Stimulated activated CD8-positive, alpha-beta memory T cell treated with anti-CD3 and anti-CD28 coated beads, Interleukin-15, amount 100 ng/mL, for 24 hours (primary cell): ENCODE measurements around the gene ZBTB16.

Experiments used
- DNase-seq: peaks from one replicate; pipeline ENCODE4 v3.0.0-alpha.2; 2020; ENCODE audit warnings: low read depth

ZBTB16 gene

DNA sequence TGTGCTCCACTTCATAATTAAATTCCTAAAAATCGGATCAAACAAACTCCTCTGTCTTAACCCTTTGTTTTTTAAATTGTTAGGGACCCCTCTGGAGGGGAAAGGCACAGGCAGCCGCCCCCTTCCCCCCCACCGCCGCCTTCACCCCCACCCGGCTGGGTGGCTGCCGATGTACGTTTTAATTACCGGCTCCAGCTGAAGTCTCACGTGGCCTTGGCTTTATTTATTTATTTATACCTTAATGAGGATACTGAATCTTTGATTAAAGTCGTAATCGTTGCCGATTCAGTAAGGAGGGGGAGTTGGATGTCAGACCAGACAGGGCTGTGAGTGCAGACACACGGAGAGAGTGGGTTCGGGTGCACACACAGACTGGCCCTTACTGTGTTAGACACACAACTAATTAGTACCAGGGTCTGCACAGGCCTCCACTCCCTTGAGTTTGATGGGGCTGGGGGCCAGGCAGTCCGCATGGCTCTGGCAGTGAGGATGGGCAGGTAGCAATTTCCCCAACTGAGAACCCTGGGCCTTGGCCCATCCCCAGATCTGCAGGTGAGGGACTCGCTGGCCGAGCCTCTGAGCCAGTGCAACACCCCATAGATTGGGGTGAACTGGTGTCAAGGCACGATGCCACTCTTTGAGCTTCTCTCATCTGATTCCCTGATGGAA is 185.3 kb downstream of the ZBTB16 start:
- DNase-seq, result no peak

GRCh38 chr11:114246321-114247069 is 187.0 kb downstream of the ZBTB16 start:
- DNase-seq, result no peak

- no peak for DNase-seq
Measured at GRCh38 chr11:114247070-114247789, 187.7 kb downstream of the ZBTB16 start.

DNA sequence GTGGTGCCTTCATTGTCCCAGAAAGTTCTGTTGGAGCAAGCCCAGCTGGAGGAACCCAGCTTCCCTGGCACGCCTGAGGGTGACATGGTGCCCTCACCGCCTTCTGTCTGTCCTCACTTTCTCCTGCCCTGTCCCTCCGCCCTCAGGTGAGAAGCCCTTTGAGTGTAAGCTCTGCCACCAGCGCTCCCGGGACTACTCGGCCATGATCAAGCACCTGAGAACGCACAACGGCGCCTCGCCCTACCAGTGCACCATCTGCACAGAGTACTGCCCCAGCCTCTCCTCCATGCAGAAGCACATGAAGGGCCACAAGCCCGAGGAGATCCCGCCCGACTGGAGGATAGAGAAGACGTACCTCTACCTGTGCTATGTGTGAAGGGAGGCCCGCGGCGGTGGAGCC is 190.7 kb downstream of the ZBTB16 start:
- no peak for DNase-seq

DNA sequence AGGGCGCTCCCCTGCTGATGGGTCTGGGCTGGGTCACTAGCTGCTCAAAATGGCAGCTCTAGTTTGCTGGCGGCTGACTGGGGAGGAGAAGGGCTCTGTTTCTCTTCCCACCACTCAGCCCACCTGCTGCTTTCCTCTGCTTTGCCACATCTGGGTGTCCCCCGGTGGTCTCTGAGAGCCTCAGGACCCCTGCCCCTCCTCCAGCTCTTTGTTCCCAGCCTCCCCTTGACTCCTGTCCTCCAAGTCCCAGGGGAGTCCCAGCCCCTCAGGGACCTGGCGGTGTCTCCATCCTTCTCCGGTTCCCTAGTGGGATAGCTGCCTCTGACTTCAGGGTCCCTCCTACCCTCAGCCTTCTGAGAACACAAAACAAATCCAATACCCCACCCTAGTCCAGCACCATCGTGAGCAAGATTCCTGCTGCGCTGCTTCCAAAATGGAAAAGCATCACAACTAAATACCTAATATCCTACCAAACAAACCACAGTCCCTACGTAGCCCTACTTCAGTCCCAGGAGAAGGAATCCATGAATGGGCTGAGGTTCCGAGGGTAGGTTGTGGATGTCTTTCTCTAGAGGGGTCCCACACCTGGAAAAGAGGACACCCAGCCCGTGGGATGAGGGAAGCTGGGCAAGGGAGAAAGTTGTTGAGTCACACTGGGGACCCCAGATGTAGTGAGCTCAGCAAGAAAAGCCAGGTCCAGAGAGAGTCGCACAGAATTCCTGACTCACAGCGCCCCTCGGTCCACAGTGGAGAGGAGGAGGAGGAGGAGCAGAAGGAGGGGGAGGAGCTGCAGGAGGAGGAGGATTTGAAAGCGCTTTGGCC is 191.7 kb downstream of the ZBTB16 start:
- no peak for DNase-seq

DNA sequence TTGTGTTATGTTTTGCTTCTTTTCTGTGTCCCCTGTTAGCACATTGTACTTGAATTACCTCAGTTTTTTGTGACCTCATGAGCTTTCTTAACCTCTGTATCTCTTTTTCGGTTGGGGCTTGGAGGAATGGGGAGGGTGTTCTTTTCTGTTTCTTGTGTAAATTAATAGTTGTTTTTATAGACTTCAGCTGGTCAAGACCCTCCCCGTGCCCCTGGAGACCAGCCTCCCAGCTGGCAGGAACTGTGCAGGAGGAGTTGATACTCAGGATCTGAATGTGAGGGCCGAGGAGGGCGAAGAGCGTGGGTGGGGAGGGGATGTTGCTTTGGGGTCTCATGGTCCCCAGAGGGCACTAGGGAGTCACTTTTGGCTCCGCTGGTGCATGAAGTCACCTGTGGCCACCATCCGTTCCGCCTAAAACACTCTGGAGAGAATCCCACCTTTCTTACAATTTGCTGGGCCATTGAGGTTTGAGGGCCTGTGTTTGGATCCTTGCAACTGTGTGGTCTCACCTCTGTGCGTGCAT is 192.4 kb downstream of the ZBTB16 start:
- no peak for DNase-seq

DNA sequence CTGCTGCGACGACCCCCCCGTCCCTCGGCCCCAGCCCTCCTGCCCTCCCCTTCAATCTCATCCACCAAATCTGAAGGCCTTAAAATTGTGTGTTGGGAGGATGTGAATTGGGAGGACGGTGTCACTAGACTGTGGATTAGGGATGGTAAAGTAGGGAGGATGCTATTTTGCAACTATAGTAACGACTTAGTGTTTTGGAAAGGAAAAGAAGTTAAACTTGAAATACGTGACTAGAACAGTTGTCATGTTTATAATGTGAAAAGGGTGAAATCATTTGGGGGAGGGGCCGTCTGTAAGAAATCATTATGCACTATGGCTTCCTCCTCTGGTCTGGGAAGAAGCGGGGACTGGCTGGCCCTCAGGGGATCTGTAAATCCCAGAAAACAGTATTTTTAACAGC is 193.3 kb downstream of the ZBTB16 start:
- no peak for DNase-seq

- DNase-seq, result no peak
Measured at GRCh38 chr11:114253771-114254170, 194.3 kb downstream of the ZBTB16 start.

- no peak for DNase-seq
Measured at GRCh38 chr11:114254571-114255146, 195.1 kb downstream of the ZBTB16 start.

DNA sequence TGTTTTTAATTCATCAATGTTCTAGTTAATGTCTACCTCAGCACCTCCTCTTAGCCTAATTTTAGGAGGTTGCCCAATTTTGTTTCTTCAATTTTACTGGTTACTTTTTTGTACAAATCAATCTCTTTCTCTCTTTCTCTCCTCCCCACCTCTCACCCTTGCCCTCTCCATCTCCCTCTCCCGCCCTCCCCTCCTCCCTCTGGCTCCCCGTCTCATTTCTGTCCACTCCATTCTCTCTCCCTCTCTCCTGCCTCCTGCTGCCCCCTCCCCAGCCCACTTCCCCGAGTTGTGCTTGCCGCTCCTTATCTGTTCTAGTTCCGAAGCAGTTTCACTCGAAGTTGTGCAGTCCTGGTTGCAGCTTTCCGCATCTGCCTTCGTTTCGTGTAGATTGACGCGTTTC is 195.8 kb downstream of the ZBTB16 start:
- DNase-seq, result no peak

GRCh38 chr11:114256176-114256966 is 196.9 kb downstream of the ZBTB16 start:
- no peak for DNase-seq

GRCh38 chr11:114256967-114257286 is 197.4 kb downstream of the ZBTB16 start:
- no peak for DNase-seq

DNA sequence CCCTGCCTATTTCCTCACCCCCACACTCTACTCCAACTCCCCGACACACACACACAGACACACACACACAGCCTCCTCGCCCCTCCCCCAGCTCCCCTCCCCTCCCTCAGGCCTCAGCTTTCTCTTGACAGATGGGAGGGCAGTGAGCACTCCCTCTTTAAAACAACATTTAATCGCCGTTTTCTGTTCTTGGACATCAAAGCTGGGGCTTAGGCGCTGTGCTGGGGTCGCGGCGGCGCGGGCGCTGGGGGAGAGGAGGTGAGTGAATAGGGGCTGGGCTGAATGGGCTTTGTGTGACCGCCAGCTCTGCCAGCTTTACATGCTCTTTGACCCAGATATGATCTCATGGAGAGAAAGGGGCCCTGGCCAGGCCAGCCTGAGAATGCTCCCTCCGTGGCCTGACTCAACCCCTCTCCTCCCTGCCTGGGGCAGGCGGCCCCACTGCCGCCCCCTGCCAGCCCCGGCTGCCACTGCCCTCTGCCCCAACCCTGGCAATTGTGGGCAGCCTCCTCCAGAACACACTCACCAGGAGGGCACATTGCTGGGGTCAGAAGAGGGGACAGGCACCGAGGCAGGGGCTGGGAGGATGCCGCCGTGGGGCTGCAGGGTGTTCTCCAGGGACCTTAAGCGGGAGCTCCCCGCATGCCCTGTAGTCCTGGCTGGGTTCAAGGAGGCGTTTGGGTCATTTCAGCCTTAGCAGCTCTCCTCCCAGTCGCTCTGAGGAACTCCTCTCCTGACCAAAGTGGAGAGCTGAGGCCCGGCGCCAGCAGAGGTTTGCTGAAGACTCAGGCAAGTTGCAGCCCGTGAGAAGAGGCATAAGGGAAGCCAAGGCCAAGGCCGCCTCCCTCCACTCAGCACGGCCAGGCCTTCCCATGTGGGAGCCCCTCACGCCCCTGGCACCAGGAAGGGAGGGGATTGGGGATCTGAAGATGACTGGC is 198.4 kb downstream of the ZBTB16 start:
- DNase-seq, result no peak

DNA sequence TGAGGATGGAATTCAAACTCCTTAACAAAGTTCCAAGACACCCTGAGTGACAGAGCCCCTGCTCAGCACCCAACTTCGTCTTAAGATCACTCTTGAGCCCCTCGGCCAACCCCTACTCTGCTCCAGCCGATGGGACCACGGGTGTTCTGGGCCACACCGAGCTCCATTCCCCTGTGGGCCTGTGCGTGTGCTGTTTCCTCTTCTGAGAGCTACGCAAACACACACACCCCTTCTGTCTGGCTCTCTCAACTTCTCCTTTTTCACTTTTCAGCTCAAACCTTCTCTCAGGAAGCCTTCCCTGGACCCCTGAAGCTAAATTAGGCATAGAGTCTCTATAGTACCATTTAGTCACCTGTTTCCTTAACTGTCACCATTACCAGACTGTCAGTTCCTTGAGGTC is 199.2 kb downstream of the ZBTB16 start:
- DNase-seq, result no peak

DNA sequence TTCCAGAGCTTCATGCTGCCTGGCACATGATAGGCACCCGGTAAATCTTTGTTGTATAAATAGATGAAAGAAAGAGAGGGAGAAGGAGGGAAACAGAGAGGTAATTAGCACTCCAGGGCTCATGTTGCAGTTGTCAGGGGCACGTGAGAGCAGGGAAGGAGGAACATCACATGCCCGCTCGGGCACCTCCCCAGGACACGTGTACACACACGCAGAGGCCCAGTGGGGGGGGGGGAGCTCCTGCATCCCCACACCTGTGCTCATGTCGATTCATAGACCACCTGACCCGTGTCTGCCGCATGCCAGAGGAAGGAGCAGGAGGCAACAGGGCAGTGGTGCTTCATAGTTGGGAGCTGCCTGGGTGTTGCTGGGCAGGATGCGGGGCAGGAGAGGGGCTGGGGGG is 199.6 kb downstream of the ZBTB16 start:
- no peak for DNase-seq

DNA sequence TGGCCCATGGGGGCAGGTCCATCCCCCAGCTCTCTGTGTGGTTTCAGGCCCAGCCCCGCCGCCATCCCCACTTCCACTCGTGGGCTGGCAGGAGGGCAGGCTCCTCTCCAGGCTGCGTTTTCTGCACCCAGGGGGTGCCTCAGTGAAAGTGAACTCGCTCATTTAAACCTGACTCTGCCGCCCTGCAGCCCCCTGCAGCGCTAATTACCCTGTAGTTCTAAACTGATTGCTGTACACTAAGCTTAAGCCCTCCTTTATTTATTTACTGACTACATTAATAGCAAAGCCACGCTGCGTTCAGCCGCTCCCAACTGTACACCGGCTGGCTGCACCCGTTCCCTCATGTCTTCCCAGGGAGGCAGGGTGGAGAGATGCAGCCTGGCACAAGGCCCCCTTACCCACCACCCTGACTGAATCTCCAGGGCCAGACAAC is 200.1 kb downstream of the ZBTB16 start:
- no peak for DNase-seq

- no peak for DNase-seq
Measured at GRCh38 chr11:114260077-114260476, 200.6 kb downstream of the ZBTB16 start.

DNA sequence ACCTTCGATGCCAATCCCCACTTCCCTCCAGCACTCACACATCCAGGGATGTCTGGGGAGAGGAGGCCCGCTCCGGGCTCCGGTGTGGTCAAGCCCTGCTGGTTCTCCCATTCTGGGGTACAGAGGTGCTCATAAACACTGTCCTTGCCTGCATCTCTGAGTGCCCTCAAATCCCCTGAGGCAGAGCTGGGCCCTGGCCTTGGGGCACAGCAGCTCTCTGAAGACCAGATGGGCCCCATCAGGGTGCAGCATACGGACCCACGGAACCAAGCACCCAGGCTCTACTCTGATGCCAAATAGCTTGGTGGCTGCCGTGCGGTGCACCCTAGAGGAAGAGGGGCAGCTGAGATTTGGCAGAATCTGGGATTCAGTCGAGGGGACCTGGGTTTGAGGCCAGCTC is 201.0 kb downstream of the ZBTB16 start:
- DNase-seq, result no peak

GRCh38 chr11:114261791-114262190 is 202.3 kb downstream of the ZBTB16 start:
- no peak for DNase-seq
